ENCODE results near the gene STK11.

DNA sequence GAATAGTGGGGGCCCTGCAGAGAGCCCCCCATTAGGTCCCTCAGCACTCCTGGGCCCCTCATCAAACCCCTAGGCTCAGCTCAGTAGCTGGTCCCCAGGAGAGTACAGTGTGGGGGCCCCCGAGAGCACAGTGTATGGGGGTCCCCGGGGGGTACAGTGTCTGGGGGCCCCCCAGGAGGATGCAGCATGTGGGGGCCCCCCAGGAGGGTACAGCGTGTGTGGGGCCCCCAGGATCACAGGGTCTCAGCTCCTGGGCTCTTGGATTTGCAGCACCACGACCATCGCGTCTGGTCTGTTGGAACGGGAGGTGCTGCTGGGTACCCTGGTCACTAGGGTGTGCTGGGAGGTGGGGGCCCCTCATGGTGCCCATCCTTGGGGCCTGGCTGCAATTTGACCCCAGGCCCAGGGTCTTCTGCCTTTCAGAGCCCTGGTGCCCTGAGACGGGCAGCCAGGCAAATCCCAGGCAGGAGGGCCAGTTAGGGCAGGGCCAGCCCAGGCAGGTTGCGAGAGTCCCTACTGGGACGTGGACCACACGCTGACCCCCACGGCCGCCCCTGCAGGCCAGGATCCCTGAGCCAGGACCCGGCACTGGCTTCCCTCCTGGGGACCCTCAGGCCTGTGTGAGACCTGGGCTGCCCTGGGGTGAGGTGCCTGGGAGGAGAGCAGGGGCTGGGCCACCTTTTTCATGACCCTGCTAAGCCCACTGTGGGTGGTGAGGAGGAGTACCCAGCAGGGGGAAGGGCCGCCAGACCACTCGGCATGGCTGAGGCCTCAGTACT, 18.7 kb downstream of the STK11 start:
- TF ChIP-seq, protein P1, sequence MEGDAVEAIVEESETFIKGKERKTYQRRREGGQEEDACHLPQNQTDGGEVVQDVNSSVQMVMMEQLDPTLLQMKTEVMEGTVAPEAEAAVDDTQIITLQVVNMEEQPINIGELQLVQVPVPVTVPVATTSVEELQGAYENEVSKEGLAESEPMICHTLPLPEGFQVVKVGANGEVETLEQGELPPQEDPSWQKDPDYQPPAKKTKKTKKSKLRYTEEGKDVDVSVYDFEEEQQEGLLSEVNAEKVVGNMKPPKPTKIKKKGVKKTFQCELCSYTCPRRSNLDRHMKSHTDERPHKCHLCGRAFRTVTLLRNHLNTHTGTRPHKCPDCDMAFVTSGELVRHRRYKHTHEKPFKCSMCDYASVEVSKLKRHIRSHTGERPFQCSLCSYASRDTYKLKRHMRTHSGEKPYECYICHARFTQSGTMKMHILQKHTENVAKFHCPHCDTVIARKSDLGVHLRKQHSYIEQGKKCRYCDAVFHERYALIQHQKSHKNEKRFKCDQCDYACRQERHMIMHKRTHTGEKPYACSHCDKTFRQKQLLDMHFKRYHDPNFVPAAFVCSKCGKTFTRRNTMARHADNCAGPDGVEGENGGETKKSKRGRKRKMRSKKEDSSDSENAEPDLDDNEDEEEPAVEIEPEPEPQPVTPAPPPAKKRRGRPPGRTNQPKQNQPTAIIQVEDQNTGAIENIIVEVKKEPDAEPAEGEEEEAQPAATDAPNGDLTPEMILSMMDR (IDR thresholded peaks at IDR 0.05): no peak
- no peak for TF ChIP-seq POLR2A (IDR thresholded peaks at IDR 0.05)
